K562 (cell line): Measurements from ENCODE around the gene AJM1. TPM values are rescaled to one million over a fixed set of nuclear protein-coding genes. Genes with fewer than 3 reads are reported as not detected.

Source experiments
- FOSL1 ChIP-seq: fragments of 200-800 bp; sonication (Bioruptor generic); conservative IDR thresholded peaks from 2 replicates; pipeline ENCODE4 v1.6.1; 2016; ENCODE audit warnings: missing genetic modification characterization, missing compliant biosample characterization
- FOXP4 ChIP-seq: sonication (generic); formaldehyde crosslinking; IDR thresholded peaks from 2 replicates; pipeline ENCODE4 v1.8.0; 2022; ENCODE audit warnings: mild to moderate bottlenecking, missing genetic modification reagents, borderline replicate concordance
- JUNB ChIP-seq: fragments of 450-650 bp; formaldehyde crosslinking; conservative IDR thresholded peaks from 2 replicates; pipeline ENCODE4 v1.4.0; 2020; ENCODE audit warnings: mild to moderate bottlenecking
- MAFF ChIP-seq: IDR thresholded peaks from 2 replicates; pipeline ENCODE4 v1.6.1; 2012; ENCODE audit warnings: low read length, improper control_type of control experiment
- MYBL2 ChIP-seq, 2 experiments: fragments of 450-650 bp in 1 of 2; sonication (generic) in 1 of 2; formaldehyde crosslinking in 1 of 2; IDR thresholded peaks; 2 replicates each; pipeline versions ENCODE4 v1.6.1 to v1.8.1; 2017 to 2022; ENCODE audit warnings: borderline replicate concordance in 1 of 2, inconsistent platforms in 1 of 2, low read depth in 1 of 2, mild to moderate bottlenecking in 1 of 2, missing genetic modification reagents in 1 of 2, moderate library complexity in 1 of 2
- NFE2L1 ChIP-seq: fragments of 450-650 bp; IDR thresholded peaks from 2 replicates; pipeline ENCODE4 v1.6.1; 2016; ENCODE audit warnings: missing genetic modification characterization, low read depth, mild to moderate bottlenecking, missing compliant biosample characterization, moderate library complexity, borderline replicate concordance
- NFXL1 ChIP-seq: fragments of 450-650 bp; formaldehyde crosslinking; IDR thresholded peaks from 2 replicates; pipeline ENCODE4 v1.4.0; 2021; ENCODE audit warnings: mild to moderate bottlenecking
- PHB ChIP-seq: fragments of 250-450 bp; sonication (Bioruptor Pico); IDR thresholded peaks from 2 replicates; pipeline ENCODE4 v1.5.0; 2021
- RBM34 ChIP-seq: fragments of 200-400 bp; formaldehyde crosslinking; IDR thresholded peaks from 2 replicates; pipeline ENCODE4 v1.6.1; 2018; ENCODE audit warnings: low read length, borderline replicate concordance; ENCODE audit not compliant: insufficient read depth
- SIRT6 ChIP-seq: IDR thresholded peaks from one replicate; pipeline ENCODE4 v1.6.1; 2012; ENCODE audit warnings: low read depth, mild to moderate bottlenecking, control low read depth, inconsistent platforms, low read length, moderate library complexity
- TOE1 ChIP-seq, 2 experiments: fragments of 450-650 bp in 1 of 2; sonication (generic) in 1 of 2; formaldehyde crosslinking in 1 of 2; IDR thresholded peaks; 2 replicates each; pipeline versions ENCODE4 v1.7.1 to v1.8.0; 2016 to 2022; ENCODE audit warnings: borderline replicate concordance in 2 of 2, mild to moderate bottlenecking in 2 of 2, antibody characterized with exemption in 1 of 2, inconsistent platforms in 1 of 2, low read depth in 1 of 2, missing genetic modification reagents in 1 of 2, moderate library complexity in 1 of 2
- UBTF ChIP-seq, 2 experiments: IDR thresholded peaks; 2 replicates each; pipeline ENCODE4 v1.6.1; 2012; ENCODE audit warnings: improper control_type of control experiment in 2 of 2, low read depth in 2 of 2, low read length in 2 of 2, borderline replicate concordance in 1 of 2
- VEZF1 ChIP-seq: fragments of 200-800 bp; sonication (Bioruptor generic); IDR thresholded peaks from 2 replicates; pipeline ENCODE4 v1.6.1; 2017; ENCODE audit warnings: missing genetic modification characterization, missing compliant biosample characterization
- ZNF140 ChIP-seq: fragments of 250-450 bp; sonication (Bioruptor Pico); IDR thresholded peaks from 2 replicates; pipeline ENCODE4 v1.8.0; 2021; ENCODE audit warnings: moderate library complexity, mild to moderate bottlenecking, inconsistent platforms
- ZNF174 ChIP-seq: fragments of 250-450 bp; sonication (Bioruptor Pico); IDR thresholded peaks from 2 replicates; pipeline ENCODE4 v1.4.0; 2020; ENCODE audit warnings: mild to moderate bottlenecking
- ZNF263 ChIP-seq: sonication (generic); formaldehyde crosslinking; IDR thresholded peaks from 2 replicates; pipeline ENCODE4 v1.8.0; 2022; ENCODE audit warnings: mild to moderate bottlenecking, missing genetic modification reagents, borderline replicate concordance
- ZNF354B ChIP-seq: fragments of 250-450 bp; sonication (Bioruptor Pico); IDR thresholded peaks from 2 replicates; pipeline ENCODE4 v1.4.0; 2020
- ZNF512 ChIP-seq: IDR thresholded peaks from 2 replicates; pipeline ENCODE4 v1.6.1; 2016; ENCODE audit warnings: missing genetic modification characterization, missing compliant biosample characterization
- polyA plus RNA-seq, 8 experiments: library from polyadenylated mRNA; depleted of rRNA in 4 of 8; stranded (reverse) in 5 of 8; unstranded in 3 of 8; fragments of >200 nt; fragmentation: Nextera tagmentation in 2 of 8; fragmentation: Illumina TruSeq in 1 of 8; extraction: Ambion mirVana in 2 of 8; extraction: Trizol in 1 of 8; gene quantifications; 2 replicates each; pipeline versions ENCODE4 v1.2.1 to v1.2.3, GENCODE V29; 2011 to 2014; ENCODE audit warnings: inconsistent platforms in 1 of 8, missing spikeins in 1 of 8
- total RNA-seq, 7 experiments: library from RNA; depleted of rRNA in 6 of 7; stranded (reverse); fragments of >200 nt in 6 of 7; fragmentation: Illumina TruSeq in 2 of 7; extraction: Trizol in 2 of 7; gene quantifications; 2 replicates each; pipeline versions ENCODE4 v1.2.1 to v1.2.3, GENCODE V29; 2011 to 2021; ENCODE audit warnings: low replicate concordance in 1 of 7

The AJM1 gene
- total and polyA plus RNA-seq, 9 of the 15 experiments (the other 6 are each of a cell fraction or from before 2014, with no cell fraction given): 0.01 to 3.7 (median 0.65) TPM; not detected in 1

- TF ChIP-seq ZNF174 (no peak), VEZF1 (CRISPR knock-in tag) (peak; percentile 93), PHB (CRISPR knock-in tag) (peak; percentile 16; the same call in 1 of the 2 replicates), NFXL1 (CRISPR knock-in tag) (no peak), RBM34 (no peak), ZNF140 (CRISPR knock-in tag) (no peak), ZNF512 (tag) (no peak), FOSL1 (tag) (no peak; the same call in 1 of the 2 replicates), TOE1 (IDR thresholded peaks at IDR 0.05; ENCODE audit: borderline replicate concordance) (peak; percentile 89), TOE1 (CRISPR knock-in tag; IDR thresholded peaks at IDR 0.05; ENCODE audit: borderline replicate concordance, low read depth) (no peak), UBTF (IDR thresholded peaks at IDR 0.05; ENCODE audit: borderline replicate concordance in 1 of 2, low read depth in 2 of 2, low read length in 2 of 2) (no peak), MAFF (no peak), SIRT6 (no peak), FOXP4 (no peak), NFE2L1 (tag) (no peak), JUNB (CRISPR knock-in tag) (no peak), MYBL2 (IDR thresholded peaks at IDR 0.05; ENCODE audit: low read depth) (no peak), MYBL2 (CRISPR knock-in tag; IDR thresholded peaks at IDR 0.05; ENCODE audit: borderline replicate concordance) (no peak), ZNF263 (CRISPR knock-in tag) (peak; percentile 64; the same call in 1 of the 2 replicates), ZNF354B (CRISPR knock-in tag) (no peak)
These were observed 7.0 kb downstream of the AJM1 start, which contains the start of gene PHPT1 (continued) for GRCh38 chr9:136849038-136849959.
